GM18507 (cell line): Measurements from ENCODE around the gene DDX43.
A peak's percentile ranks its signal among the peaks of the same experiment; 100 is the strongest.
"Not testable (repeated sequence)": the region's sequence is repeated elsewhere in the genome, so short reads cannot be mapped to it uniquely, and the experiment has no call there.

Experiments used
- DNase-seq: peaks from one replicate; pipeline ENCODE4 v3.0.0; 2011; ENCODE audit warnings: low read depth; ENCODE audit not compliant: insufficient read length; ENCODE audit errors: extremely low spot score
- FAIRE-seq: peaks from 2 replicates; lab custom pipeline; 2011; peaks lifted over from hg19 to GRCh38; lab: Jason Lieb, UNC

The DDX43 gene

DNA sequence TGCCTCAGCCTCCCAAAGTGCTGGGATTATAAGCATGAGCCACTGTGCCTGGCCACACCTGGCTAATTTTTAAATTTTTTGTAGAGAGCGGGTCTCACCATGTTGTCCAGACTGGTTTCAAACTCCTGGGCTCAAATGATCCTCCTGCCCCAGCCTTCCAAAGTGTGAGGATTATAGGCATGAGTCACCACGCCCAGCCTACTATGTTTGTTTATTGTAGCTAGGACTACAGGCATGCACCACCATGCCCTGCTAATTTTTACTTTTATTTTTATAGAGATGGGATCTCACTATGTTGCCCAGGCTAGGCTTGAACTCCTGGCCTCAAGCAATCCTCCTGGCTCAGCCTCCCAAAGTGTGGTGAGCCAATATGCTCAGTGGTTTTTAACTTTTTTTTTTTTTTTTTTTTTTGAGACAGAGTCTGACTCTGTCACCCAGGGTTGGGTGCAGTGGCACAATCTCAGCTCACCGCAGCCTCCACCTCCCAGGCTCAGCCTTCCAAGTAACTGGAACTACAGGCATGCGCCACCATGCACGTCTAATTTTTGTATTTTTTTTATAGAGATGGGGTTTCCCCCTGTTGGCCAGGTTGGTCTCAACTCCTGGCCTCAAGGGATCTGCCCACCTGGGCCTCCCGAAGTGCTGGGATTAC lies 12.0 kb upstream of the DDX43 start:
- FAIRE-seq: no peak
- no peak for DNase-seq

DNA sequence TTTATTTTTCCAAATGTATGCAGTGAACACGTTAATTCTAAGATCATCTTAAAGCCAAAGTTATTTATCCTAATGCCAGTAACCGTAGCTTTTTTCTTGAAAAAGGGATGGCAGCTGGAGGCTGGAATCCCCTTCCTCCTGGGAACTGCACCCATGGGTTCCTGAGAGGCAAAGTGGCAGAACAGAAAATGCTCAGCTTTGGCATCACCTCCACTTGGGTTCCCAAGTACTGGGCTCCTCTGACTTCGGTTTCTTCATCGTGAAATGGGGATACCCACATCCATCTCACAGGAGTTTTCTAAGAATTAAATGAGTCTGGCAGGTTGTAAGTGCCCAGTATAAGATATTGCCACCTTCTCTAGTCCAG lies 6.2 kb upstream of the DDX43 start:
- DNase-seq (no peak), FAIRE-seq (no peak)

DNA sequence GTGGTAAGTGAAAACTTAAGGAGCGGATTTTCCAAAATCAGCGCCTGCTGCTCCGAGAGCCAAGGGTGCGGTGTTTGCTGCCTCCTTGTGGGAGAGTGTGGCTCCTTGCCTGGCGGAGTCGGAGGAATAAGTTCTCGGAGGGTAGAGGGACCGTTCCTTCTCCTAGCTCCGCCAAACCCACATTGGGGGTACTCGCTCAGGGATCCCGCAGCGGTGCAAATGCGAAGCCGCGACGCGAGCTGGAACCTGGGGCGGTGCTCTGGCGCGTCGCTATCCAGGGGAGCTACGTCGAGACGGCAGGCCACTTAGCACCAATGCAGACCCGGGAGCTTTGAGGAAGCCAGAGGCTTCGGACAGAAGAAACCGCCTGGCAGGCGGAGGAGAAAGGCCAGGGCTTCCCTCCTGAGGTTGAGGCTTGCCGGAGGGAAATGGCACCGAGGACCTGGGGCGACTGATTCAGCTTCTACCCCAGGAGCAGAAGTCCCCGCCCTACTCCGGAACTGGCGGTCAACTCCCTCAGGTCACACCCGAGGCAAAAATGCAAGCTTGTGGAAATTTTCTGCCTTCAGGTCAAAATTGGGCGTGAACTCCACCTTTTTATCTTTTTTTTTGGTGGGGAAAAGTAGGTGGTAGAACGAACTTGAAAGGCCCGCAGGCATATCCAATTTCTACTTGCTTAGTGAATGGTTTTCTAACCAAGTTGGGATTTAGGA lies 5.7 kb upstream of the DDX43 start:
- DNase-seq (peak; percentile 29), FAIRE-seq (peak; percentile 84)

DNA sequence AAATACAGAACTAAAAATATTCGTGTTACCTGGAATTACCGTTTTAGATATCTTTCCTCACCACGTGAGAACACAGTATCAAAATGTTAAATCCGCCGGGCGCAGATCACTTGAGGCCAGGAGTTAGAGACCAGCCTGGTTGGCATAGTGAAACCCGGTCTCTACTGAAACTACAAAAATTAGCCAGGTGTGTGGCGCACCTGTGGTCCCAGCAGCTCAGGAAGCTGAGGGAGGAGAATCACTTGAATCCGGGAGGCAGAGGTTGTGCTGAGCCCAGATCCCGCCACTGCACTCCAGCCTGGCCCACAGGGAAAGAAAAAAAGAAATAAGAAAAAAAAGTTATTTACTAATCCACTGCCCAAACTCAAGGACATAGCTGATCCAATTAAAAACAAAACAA lies 4.8 kb upstream of the DDX43 start:
- DNase-seq: no peak
- no peak for FAIRE-seq

DNA sequence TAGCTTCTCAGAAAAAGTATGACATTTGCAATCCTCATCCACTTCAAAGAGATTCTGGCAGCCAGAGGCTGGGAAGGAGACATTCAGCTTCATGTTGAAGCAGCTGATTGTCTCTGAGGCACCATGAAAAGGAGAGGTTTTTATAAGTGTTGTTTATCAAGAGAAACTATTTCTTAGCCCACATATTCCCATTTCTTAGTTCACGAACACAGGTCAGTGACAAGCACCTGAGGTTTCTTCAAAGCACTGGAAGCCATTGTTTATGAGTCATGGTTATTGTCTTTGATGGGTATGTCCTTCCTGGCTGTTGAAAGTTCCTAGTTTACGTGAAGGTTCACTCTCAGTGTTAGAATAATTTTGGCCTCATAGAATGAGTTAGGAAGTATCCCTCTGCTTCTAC lies 3.0 kb upstream of the DDX43 start:
- DNase-seq: no peak
- FAIRE-seq: no peak

DNA sequence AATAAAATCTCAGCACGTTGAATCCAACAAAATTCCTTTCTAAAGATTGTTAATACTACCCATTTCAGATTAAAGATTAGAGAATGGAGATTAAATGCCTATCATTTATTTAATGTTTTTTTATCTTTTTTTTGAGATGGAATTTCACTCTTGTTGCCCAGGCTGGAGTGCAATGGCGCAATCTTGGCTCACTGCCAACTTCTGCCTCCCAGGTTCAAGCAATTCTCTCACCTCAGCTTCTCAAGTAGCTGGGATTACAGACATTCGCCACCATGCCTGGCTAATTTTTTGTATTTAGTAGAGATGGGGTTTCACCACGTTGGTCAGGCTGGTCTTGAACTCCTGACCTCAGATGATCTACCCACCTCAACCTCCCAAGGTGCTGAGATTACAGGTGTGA lies 2.4 kb upstream of the DDX43 start:
- not testable (repeated sequence) for FAIRE-seq, DNase-seq

DNA sequence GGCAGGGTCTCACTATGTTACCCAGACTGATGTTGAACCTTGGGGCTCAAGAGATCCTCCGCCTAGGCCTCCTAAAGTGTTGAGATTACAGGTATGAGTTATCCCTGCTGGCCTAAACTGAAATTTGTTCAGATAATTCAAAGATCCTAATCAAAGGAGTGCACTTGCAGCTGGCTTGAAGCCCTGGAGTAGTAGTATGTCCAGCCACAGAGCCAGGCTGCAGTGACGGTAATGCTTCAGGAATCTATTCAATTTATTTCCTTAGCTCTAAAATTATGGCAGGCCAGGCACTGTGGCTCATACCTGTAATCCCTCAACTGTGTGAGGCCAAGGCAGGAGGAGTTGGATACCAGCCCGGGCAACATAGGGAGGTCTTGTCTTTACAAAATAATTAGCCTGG lies 1.4 kb upstream of the DDX43 start:
- no peak for DNase-seq
- FAIRE-seq: no peak

DNA sequence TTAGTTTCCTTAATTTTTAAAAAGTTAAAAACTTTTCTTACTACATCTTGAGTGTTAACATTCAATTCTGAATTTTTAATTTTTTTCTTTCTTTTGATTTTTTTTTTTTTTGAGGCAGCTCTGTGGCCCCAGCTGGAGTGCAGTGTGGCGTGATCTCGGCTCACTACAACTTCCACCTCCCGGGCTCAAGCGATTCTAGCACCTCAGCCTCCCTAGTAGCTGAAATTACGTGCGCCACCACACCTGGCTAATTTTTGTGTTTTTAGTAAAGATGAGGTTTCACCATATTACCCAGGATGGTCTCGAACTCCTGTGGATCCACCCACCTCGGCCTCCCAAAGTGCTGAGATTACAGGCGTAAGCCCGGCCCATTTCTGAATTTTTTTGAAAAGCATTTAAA lies 1.2 kb downstream of the DDX43 start:
- FAIRE-seq (no peak), DNase-seq (no peak)

DNA sequence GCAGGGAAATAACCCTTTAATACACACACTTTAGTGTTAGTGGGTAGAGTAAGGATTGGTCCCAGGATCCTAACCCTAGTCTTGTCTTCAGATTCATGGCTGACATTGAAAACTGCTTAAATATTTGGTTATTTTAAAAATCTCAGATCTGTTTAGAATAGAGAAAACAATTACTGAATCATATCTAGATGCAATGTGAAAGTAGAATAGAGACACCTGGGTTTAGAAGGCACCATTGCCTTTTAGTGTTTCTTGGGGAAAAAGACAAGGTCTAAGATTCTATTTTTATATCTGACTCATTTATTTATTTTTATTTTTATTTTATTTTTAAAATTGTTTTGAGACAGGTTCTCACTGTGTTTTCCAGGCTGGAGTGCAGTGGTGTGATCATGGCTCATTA lies 6.0 kb downstream of the DDX43 start:
- FAIRE-seq: no peak
- DNase-seq: no peak

DNA sequence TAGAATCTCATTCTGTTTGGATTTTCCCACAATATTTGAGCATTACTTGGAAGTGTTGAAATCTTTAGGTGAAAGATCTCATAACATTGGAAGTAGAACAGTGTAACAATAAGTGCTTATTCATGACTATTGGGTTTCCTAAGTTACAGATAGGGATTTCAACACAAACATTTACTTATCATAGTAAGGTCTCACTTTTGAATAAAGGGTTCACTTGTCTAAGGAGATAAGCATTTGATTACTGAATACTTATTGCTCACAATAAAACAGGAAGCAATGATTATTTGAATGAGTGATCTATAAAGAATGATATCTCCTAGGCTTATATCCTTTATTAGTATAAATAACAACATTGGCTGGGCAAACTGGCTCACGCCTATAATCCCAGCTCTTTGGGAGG lies 14.8 kb downstream of the DDX43 start:
- no peak for FAIRE-seq
- no peak for DNase-seq

DNA sequence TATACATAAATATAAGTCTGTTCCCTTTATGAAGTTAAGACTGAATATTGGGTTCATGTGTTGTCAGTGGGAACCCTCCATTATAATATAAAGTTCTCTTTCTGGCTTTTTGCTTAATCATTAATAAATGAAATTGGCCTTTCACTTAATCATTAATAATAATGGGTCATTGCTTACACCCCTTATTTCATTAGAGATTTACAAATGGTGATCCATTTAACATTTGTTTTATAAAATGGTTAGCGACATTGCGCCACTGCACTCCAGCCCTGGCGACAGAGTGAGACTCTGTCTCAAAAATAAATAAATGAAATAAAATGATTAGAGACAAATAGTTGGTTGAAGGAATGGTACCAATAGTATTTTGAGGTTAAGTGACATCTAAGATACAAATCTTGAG lies 18.5 kb downstream of the DDX43 start:
- FAIRE-seq (no peak), DNase-seq (no peak)

DNA sequence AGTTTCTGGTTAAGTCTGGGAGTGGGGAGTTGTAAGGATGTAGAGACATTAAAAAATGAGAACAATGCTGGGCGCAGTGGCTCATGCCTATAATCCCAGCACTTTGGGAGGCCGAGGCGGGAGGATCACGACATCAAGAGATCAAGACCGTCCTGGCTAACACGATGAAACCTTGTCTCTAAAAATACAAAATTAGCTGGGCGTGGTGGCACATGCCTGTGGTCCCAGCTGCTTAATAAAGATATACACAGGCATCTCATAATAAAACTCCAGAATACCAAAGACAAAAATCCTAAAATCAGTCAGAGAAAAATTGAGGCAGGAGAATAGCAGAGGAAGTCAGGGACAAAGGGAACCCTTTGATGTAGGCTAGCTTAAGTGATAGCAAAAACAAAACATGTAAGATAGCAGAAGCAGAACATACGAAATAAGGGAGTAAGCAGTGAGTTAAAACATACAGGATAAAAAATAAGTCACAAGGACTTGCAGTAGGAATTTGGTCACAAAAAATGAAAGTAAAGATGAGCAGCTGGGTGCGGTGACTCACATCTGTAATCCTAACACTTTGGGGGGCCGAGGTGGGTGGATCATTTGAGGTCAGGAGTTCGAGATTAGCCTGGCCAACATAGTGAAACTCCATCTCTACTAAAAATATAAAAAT lies 23.6 kb downstream of the DDX43 start:
- DNase-seq (no peak), FAIRE-seq (no peak)

DNA sequence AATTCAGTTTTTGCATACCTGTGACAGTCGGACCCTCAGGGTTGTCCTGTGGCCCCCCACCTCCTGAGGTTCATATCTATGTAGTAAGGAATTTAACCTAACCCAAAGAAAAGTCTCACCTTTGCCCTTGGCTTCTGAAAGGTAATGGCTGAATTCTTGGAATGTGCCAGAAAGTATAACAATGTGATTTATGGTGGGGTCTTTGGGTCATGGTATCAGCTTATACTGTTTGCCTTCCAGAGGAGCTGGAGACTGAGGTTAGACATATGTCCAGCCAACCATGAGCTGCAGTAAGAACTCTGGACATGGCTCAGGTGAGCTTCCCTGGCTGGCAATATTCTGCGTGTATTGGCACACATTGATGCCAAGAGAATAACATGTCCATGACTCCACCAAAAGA lies 26.9 kb downstream of the DDX43 start:
- DNase-seq (no peak), FAIRE-seq (no peak)

DNA sequence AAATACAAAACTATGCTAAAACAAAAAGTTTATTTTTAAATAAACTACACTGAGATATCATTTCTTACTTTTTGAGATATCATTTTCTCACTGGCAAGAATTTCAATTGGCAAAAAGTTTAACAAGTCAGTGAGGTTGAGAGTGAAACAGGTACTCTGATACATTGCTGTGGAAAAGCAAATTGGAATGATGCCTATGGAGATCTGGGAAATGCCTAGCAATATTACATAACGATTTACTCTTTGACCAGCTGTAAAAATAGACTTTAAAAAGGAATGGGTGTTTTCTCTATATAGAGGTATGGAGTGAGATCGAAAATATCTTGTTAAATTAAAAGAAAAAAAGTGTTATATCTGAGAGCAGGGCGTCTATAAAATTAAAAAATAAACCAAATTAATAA lies 40.6 kb downstream of the DDX43 start:
- DNase-seq (no peak), FAIRE-seq (no peak)

DNA sequence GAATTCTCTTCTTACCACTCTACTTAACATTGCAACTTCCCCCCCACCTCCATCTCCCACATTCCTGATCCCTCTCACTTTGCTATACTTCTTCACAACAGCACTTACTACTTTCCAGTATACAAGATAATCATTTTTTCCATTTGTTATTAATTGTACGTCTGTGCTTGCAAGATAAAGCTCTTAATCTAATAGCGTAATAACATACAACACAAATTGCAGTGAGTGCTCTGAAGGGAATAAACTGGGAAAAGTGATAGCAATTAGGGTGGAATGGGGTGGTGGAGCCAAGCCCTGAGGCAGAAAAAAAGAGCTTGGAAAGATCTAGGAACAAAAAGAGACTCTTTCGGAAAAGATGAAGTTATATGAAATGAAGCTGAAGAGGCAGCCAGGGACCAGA lies 48.9 kb downstream of the DDX43 start:
- no peak for FAIRE-seq
- DNase-seq: no peak

DNA sequence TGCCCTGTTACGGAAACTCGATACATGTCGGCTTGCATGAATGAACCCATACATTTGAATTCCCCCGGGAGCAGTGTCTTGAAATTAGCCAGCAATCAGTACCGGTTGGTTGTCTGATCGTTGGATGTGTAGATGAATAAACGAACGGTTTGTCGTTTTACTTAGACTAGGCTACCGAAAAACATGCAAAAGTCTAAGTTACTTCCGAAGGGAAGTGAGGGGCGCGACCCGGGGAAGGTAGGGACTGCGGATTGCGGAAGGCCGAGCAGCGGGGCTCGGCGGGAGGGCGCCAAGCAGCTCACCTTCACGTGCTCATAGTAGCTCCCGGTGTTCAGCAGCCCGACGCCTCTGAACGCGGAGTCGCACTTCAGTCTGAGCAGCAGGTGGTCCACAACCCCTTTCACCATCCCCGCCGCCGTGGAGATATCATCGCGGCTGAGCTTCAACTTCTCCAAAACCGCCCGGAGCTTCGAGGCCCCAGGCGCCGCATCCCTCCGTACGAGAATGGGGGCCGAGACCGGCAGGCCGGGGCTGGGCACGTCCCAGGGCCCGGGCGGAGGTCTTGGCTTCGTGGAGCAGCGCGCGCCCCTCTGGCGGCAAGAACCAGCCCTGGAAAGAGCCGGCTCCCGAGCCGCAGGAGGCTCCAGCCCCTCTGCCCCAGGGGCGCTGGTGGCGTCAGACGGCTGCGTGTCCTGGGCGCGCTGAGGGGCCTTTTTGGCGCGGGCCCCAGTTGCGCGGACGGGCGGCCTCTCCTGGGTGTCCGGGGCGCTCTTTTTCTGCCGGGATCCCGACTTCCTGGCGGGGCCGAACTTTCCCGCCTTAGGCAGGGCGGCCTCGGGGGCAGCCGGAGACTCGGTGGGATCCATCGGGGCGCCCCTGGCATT lies 56.8 kb downstream of the DDX43 start:
- FAIRE-seq: peak; percentile 72
- peak; percentile 15 for DNase-seq

DNA sequence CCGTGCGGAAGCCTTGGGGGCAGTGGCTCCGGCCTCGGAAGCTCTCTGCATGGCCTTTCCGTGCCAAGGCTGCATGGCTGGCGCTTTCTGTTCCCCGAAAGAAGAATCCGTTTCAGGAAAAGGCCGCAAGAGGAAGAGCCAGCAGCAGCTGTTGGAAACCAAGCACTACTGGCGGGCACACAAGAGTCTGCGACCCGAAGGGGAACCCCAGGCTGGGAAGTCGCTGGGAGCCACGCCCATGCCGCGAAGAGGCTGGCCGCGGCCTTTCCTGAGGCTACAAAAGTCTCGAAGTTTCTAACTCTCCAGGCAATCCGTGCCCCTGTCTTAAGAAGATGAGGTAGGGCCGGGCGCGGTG lies 57.5 kb downstream of the DDX43 start, which contains the start of gene CGAS:
CGAS (minus strand) TSS at position 191 of the 355 bp plus-strand sequence; CDS start at position 75, 116 bp downstream.
- DNase-seq (peak; percentile 54), FAIRE-seq (peak; percentile 93)

DNA sequence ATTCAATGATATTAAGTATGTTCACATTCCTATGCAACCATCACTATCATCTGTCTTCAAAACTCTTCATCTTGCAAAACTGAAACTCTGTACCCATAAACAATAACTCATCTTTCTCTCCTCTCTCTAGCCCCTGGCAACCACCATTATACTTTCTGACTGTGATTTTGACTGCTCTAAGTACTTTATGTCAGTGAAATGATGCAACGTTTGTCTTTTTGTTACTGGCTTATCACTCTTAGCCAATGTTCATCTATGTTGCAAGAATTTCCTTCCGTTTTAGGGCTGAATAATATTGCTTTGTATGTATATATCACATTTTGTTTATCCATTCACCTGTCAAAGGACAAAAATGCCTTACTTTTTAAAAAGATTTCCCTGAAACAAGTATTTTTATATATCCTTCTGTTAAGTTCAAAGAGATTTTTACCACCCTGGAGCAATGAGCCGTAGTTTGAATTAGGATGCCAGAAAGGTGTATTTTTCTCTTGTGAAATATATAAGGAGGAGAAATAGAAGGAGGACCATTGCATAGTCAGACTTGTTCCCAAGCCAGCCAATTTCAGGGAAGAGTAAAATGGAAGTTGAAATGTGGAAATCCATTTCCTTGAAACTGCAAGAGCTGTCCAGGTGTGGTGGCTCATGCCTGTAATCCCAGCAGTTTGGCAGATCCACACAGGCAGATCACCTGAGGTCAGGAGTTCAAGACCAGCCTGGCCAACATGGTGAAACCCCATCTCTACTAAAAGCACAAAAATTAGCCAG lies 61.4 kb downstream of the DDX43 start:
- DNase-seq (no peak), FAIRE-seq (peak; percentile 42)

DNA sequence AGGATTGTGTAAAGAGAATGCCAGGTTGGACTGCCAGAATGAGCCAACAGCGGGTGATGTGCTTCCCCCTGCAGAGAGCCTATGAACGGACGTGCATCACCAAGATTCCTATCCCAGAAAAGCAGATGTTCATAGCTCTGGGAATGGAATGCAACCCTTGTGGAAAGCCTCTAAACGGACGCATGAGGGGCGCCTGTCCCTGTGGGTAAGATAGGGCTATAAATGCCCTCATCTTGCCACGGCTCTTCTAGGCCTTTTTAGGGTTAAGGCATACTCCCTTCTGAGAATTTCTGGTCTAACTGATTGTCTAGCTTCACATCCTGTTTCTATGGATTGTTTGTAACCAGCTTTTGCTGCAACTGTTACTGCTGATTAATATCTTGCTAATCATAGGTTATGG lies 64.8 kb downstream of the DDX43 start:
- FAIRE-seq, DNase-seq: not testable (repeated sequence)
